HEK293 (cell line): Measurements from ENCODE around the gene TIGAR.

Experiments used
- CTCF ChIA-PET: fragments of 350-600 bp; formaldehyde crosslinking; extraction: SDS; loops from one replicate; lab custom pipeline; 2021; ENCODE audit warnings: antibody characterized with exemption; lab: Yijun Ruan, JAX
- POLR2A ChIA-PET: fragments of 300-600 bp; formaldehyde crosslinking; extraction: SDS; loops from one replicate; lab custom pipeline; 2020; ENCODE audit warnings: antibody characterized with exemption, inconsistent platforms; lab: Yijun Ruan, JAX
- H3K27ac ChIP-seq: fragments of 200-500 bp; sonication (Bioruptor generic); 2 replicates; pipeline ENCODE4 v1.5.1; 2014; ENCODE audit warnings: low read depth, low read length, control low read depth, inconsistent platforms; ENCODE audit errors: extremely low read depth
- H3K36me3 ChIP-seq, 2 experiments: fragments of 200-500 bp in 1 of 2; sonication (Bioruptor generic) in 1 of 2; 1 replicate in 1 of 2; 2 replicates in 1 of 2; pipeline ENCODE4 v1.5.1; 2014 to 2017; ENCODE audit warnings: inconsistent platforms in 2 of 2, low read length in 2 of 2; ENCODE audit not compliant: control insufficient read depth in 2 of 2, insufficient read depth in 1 of 2
- H3K4me1 ChIP-seq: fragments of 200-500 bp; sonication (Bioruptor generic); 2 replicates; pipeline ENCODE4 v1.5.1; 2014; ENCODE audit warnings: mild to moderate bottlenecking, low read length, inconsistent platforms; ENCODE audit not compliant: control insufficient read depth, insufficient read depth
- H3K4me3 ChIP-seq: 2 replicates; pipeline ENCODE4 v1.5.1; 2011; ENCODE audit warnings: low read depth, mild to moderate bottlenecking, control low read depth, low read length, moderate library complexity
- H3K9me3 ChIP-seq: fragments of 200-500 bp; sonication (Bioruptor generic); 2 replicates; pipeline ENCODE4 v1.5.1; 2014; ENCODE audit warnings: low read depth, low read length, inconsistent platforms; ENCODE audit not compliant: control insufficient read depth, insufficient read depth
- BCL11B ChIP-seq: fragments of 450-650 bp; formaldehyde crosslinking; IDR thresholded peaks from 2 replicates; pipeline ENCODE4 v1.5.1; 2016; ENCODE audit warnings: low read depth, missing biosample characterization, missing genetic modification characterization
- GFI1B ChIP-seq: fragments of 450-650 bp; formaldehyde crosslinking; IDR thresholded peaks from 2 replicates; pipeline ENCODE4 v1.5.1; 2016; ENCODE audit warnings: missing biosample characterization, missing genetic modification characterization
- SP7 ChIP-seq: fragments of 450-650 bp; formaldehyde crosslinking; IDR thresholded peaks from 2 replicates; pipeline ENCODE4 v1.5.1; 2016; ENCODE audit warnings: missing biosample characterization, missing genetic modification characterization
- ZBTB21 ChIP-seq: fragments of 450-650 bp; formaldehyde crosslinking; IDR thresholded peaks from 2 replicates; pipeline ENCODE4 v1.5.1; 2017; ENCODE audit warnings: missing biosample characterization, missing genetic modification characterization
- ZBTB48 ChIP-seq: fragments of 450-650 bp; formaldehyde crosslinking; IDR thresholded peaks from 2 replicates; pipeline ENCODE4 v1.5.1; 2016; ENCODE audit warnings: missing biosample characterization, missing genetic modification characterization
- ZFP37 ChIP-seq: fragments of 450-650 bp; formaldehyde crosslinking; IDR thresholded peaks from 2 replicates; pipeline ENCODE4 v1.5.1; 2016; ENCODE audit warnings: missing biosample characterization, missing genetic modification characterization
- ZNF10 ChIP-seq: fragments of 450-650 bp; formaldehyde crosslinking; IDR thresholded peaks from 2 replicates; pipeline ENCODE4 v1.5.1; 2017; ENCODE audit warnings: missing biosample characterization, missing genetic modification characterization
- ZNF174 ChIP-seq: fragments of 450-650 bp; formaldehyde crosslinking; IDR thresholded peaks from 2 replicates; pipeline ENCODE4 v1.5.0; 2017; ENCODE audit warnings: missing biosample characterization, mild to moderate bottlenecking, missing genetic modification characterization
- ZNF202 ChIP-seq: fragments of 450-650 bp; formaldehyde crosslinking; IDR thresholded peaks from 2 replicates; pipeline ENCODE4 v1.5.1; 2016; ENCODE audit warnings: missing biosample characterization, missing genetic modification characterization, borderline replicate concordance
- ZNF23 ChIP-seq: fragments of 450-650 bp; formaldehyde crosslinking; IDR thresholded peaks from 2 replicates; pipeline ENCODE4 v1.5.1; 2016; ENCODE audit warnings: missing biosample characterization, missing genetic modification characterization, borderline replicate concordance
- ZNF239 ChIP-seq: fragments of 450-650 bp; formaldehyde crosslinking; IDR thresholded peaks from 2 replicates; pipeline ENCODE4 v1.5.1; 2016; ENCODE audit warnings: missing biosample characterization, missing genetic modification characterization
- ZNF248 ChIP-seq: fragments of 450-650 bp; formaldehyde crosslinking; IDR thresholded peaks from 2 replicates; pipeline ENCODE4 v1.5.1; 2017; ENCODE audit warnings: missing biosample characterization, missing genetic modification characterization
- ZNF266 ChIP-seq: fragments of 450-650 bp; formaldehyde crosslinking; IDR thresholded peaks from 2 replicates; pipeline ENCODE4 v1.5.1; 2016; ENCODE audit warnings: missing biosample characterization, missing genetic modification characterization, low read depth
- ZNF302 ChIP-seq: fragments of 450-650 bp; formaldehyde crosslinking; IDR thresholded peaks from 2 replicates; pipeline ENCODE4 v1.5.1; 2016; ENCODE audit warnings: missing biosample characterization, missing genetic modification characterization, low read depth
- ZNF521 ChIP-seq: fragments of 450-650 bp; formaldehyde crosslinking; IDR thresholded peaks from 2 replicates; pipeline ENCODE4 v1.5.1; 2017; ENCODE audit warnings: missing biosample characterization, mild to moderate bottlenecking, missing genetic modification characterization
- ZNF548 ChIP-seq: fragments of 450-650 bp; formaldehyde crosslinking; IDR thresholded peaks from 2 replicates; pipeline ENCODE4 v1.5.1; 2016; ENCODE audit warnings: missing biosample characterization, missing genetic modification characterization
- ZNF585B ChIP-seq: fragments of 450-650 bp; formaldehyde crosslinking; IDR thresholded peaks from 2 replicates; pipeline ENCODE4 v1.5.1; 2016; ENCODE audit warnings: missing biosample characterization, missing genetic modification characterization
- ZNF658 ChIP-seq: fragments of 450-650 bp; formaldehyde crosslinking; IDR thresholded peaks from 2 replicates; pipeline ENCODE4; 2016; ENCODE audit warnings: missing biosample characterization, missing genetic modification characterization
- ZNF664 ChIP-seq: fragments of 450-650 bp; formaldehyde crosslinking; IDR thresholded peaks from 2 replicates; pipeline ENCODE4 v1.5.1; 2016; ENCODE audit warnings: missing biosample characterization, missing genetic modification characterization
- ZNF677 ChIP-seq: fragments of 450-650 bp; IDR thresholded peaks from 2 replicates; pipeline ENCODE4 v1.5.0; 2018; ENCODE audit warnings: missing biosample characterization, mild to moderate bottlenecking, missing genetic modification characterization, moderate library complexity
- ZNF704 ChIP-seq: fragments of 450-650 bp; formaldehyde crosslinking; IDR thresholded peaks from 2 replicates; pipeline ENCODE4 v1.5.1; 2016; ENCODE audit warnings: missing biosample characterization, missing genetic modification characterization
- ZNF76 ChIP-seq: fragments of 450-650 bp; formaldehyde crosslinking; IDR thresholded peaks from 2 replicates; pipeline ENCODE4; 2016; ENCODE audit warnings: low read depth, missing biosample characterization, missing genetic modification characterization, borderline replicate concordance
- ZNF837 ChIP-seq: fragments of 450-650 bp; formaldehyde crosslinking; IDR thresholded peaks from 2 replicates; pipeline ENCODE4 v1.5.1; 2016; ENCODE audit warnings: missing biosample characterization, missing genetic modification characterization
- TF ChIP-seq, protein P1 (sequence below): fragments of 450-650 bp; formaldehyde crosslinking; IDR thresholded peaks from 2 replicates; pipeline ENCODE4; 2016; ENCODE audit warnings: missing biosample characterization, missing genetic modification characterization
- TF ChIP-seq, protein P2 (sequence below): fragments of 450-650 bp; formaldehyde crosslinking; IDR thresholded peaks from 2 replicates; pipeline ENCODE4 v1.5.1; 2016; ENCODE audit warnings: missing biosample characterization, missing genetic modification characterization
- TF ChIP-seq, protein P3 (sequence below): fragments of 450-650 bp; formaldehyde crosslinking; IDR thresholded peaks from 2 replicates; pipeline ENCODE4 v1.5.1; 2016; ENCODE audit warnings: missing biosample characterization, missing genetic modification characterization

Gene TIGAR

DNA sequence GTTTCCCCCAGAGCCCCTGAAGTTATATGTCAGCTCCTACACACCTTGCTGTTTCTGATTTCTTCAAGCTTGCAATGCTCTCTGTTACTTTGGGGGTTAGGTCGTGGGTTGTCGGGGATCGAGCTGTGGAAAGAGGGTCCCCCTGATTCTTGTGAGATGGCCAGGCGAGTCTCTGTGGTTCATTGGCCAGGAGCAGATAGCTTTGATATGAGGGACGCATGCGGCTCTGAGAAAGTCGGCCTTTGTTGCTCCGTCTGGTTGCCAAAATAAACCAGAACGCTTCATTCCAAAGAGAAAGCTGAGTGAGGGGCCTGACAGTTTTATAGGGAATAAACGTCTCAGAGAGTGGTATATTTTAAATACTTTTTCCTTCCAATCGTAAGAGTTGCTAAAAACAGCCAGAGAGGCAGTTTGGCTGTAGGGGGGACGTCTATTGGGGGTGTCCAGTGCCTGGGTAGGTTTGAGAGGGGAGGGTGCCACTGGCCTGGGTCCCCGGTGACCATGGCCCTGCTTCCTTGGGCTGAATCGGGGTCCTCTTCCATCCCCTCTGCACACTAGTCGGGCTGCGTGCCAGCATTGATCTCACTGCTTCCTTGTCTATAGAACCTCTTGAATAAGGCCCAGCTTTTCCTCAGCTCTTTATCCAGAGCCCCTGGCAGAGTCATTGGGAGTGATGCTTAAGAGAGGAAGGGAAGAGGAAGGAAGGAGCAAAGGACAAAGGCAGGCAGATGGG is 28.5 kb upstream of the TIGAR start:
- no peaks in the 10 kb centered on the region for H3K4me1 ChIP-seq
- POLR2A ChIA-PET, result no interaction called here
- no peak overlapping the region for H3K4me3 ChIP-seq
- TF ChIP-seq BCL11B (tag by site-specific recombination) (no peak), ZNF658 (tag by site-specific recombination) (no peak), ZNF239 (tag by site-specific recombination) (no peak), ZNF585B (tag by site-specific recombination) (no peak), ZNF248 (tag by site-specific recombination) (no peak), ZNF521 (tag by site-specific recombination) (no peak), ZNF76 (tag by site-specific recombination) (no peak), ZNF10 (no peak), ZNF266 (tag by site-specific recombination) (no peak), ZNF664 (tag by site-specific recombination) (no peak), ZBTB48 (tag by site-specific recombination) (no peak), SP7 (tag by site-specific recombination) (no peak), ZNF677 (tag by site-specific recombination) (no peak), ZFP37 (tag by site-specific recombination) (no peak), ZNF548 (tag by site-specific recombination) (no peak), GFI1B (no peak)
- TF ChIP-seq, protein P1, sequence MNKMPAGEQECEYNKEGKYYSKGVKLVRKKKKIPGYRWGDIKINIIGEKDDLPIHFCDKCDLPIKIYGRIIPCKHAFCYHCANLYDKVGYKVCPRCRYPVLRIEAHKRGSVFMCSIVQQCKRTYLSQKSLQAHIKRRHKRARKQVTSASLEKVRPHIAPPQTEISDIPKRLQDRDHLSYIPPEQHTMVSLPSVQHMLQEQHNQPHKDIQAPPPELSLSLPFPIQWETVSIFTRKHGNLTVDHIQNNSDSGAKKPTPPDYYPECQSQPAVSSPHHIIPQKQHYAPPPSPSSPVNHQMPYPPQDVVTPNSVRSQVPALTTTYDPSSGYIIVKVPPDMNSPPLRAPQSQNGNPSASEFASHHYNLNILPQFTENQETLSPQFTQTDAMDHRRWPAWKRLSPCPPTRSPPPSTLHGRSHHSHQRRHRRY, result no peak
- H3K36me3 ChIP-seq, result peaks cover 16 to 70% of the 10 kb centered on the region in 2 experiments
- CTCF ChIA-PET, result interaction anchor here (0.6 to 0.9 kb wide), 2 partner anchors 95 to 726 kb away, joined by 3 read pairs; no protein-coding TSS in a partner anchor
- H3K27ac ChIP-seq, result no peak overlapping the region
- no peaks in the 10 kb centered on the region for H3K9me3 ChIP-seq

GRCh38 chr12:4293299-4293965 is 27.6 kb upstream of the TIGAR start:
- Histone ChIP-seq H3K9me3 (no peaks in the 10 kb centered on the region), H3K4me3 (no peak overlapping the region), H3K4me1 (no peaks in the 10 kb centered on the region), H3K36me3 (peaks cover 16 to 66% of the 10 kb centered on the region in 2 experiments), H3K27ac (no peak overlapping the region)
- POLR2A ChIA-PET, result no interaction called here
- CTCF ChIA-PET, result interaction anchor here (1.1 kb wide), 1 partner anchor 410 kb away, joined by 3 read pairs; no protein-coding TSS in a partner anchor
- TF ChIP-seq, protein P2, sequence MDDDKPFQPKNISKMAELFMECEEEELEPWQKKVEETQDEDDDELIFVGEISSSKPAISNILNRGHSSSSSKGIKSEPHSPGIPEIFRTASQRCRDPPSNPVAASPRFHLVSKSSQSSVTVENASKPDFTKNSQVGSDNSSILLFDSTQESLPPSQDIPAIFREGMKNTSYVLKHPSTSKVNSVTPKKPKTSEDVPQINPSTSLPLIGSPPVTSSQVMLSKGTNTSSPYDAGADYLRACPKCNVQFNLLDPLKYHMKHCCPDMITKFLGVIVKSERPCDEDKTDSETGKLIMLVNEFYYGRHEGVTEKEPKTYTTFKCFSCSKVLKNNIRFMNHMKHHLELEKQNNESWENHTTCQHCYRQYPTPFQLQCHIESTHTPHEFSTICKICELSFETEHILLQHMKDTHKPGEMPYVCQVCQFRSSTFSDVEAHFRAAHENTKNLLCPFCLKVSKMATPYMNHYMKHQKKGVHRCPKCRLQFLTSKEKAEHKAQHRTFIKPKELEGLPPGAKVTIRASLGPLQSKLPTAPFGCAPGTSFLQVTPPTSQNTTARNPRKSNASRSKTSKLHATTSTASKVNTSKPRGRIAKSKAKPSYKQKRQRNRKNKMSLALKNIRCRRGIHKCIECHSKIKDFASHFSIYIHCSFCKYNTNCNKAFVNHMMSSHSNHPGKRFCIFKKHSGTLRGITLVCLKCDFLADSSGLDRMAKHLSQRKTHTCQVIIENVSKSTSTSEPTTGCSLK (tag by site-specific recombination), result no peak
- TF ChIP-seq ZBTB21 (tag by site-specific recombination), result no peak
- TF ChIP-seq, protein P3, sequence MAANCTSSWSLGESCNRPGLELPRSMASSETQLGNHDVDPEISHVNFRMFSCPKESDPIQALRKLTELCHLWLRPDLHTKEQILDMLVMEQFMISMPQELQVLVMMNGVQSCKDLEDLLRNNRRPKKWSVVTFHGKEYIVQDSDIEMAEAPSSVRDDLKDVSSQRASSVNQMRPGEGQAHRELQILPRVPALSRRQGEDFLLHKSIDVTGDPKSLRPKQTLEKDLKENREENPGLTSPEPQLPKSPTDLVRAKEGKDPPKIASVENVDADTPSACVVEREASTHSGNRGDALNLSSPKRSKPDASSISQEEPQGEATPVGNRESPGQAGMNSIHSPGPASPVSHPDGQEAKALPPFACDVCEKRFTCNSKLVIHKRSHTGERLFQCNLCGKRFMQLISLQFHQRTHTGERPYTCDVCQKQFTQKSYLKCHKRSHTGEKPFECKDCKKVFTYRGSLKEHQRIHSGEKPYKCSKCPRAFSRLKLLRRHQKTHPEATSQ (tag by site-specific recombination), result no peak
- no peak for TF ChIP-seq ZNF202
- no peak for TF ChIP-seq ZNF837 (tag by site-specific recombination)
- no peak for TF ChIP-seq ZNF23 (tag by site-specific recombination)
- TF ChIP-seq ZFP37 (tag by site-specific recombination), result no peak
- TF ChIP-seq ZNF704 (tag by site-specific recombination), result no peak
- TF ChIP-seq ZNF174, result no peak
- TF ChIP-seq ZNF302 (tag by site-specific recombination), result no peak
- no peak for TF ChIP-seq BCL11B (tag by site-specific recombination)
